Endothelial cell of umbilical vein (primary cell): ENCODE results near the gene FCER2. TPM values are rescaled to one million over a fixed set of nuclear protein-coding genes. Genes with fewer than 3 reads are reported as not detected.

Experiments
- BruUV-seq: library from RNA; stranded (reverse); fragments of 400-500 nt; replicated peaks from 2 replicates; lab custom pipeline; 2021; lab: Mats Ljungman, UMichigan
- CTCF ChIA-PET: fragments of 300-600, 350-600 bp; sonication (Branson Sonifier 250); formaldehyde crosslinking; loops from one replicate; lab custom pipeline; 2021; ENCODE audit warnings: antibody characterized with exemption, inconsistent platforms; lab: Charles Lee
- POLR2A ChIA-PET: fragments of 300-600, 350-600 bp; sonication (Branson Sonifier 250); formaldehyde crosslinking; loops from one replicate; lab custom pipeline; 2021; ENCODE audit warnings: antibody characterized with exemption, inconsistent platforms; lab: Charles Lee
- DNase-seq: peaks from one replicate; pipeline ENCODE4 v3.0.0-alpha.2; 2011; ENCODE audit warnings: low read depth, low spot score
- FAIRE-seq: peaks from 2 replicates; lab custom pipeline; 2011; peaks lifted over from hg19 to GRCh38; lab: Jason Lieb, UNC
- H2AFZ ChIP-seq: 2 replicates; pipeline ENCODE4 v1.6.0; 2012; ENCODE audit warnings: low read depth, low read length, control low read depth, inconsistent platforms
- H3K27ac ChIP-seq: 2 replicates; pipeline ENCODE4 v1.5.1; 2011; ENCODE audit warnings: low read depth, mild to moderate bottlenecking, control low read depth, low read length, moderate library complexity; ENCODE audit not compliant: insufficient read depth
- H3K27me3 ChIP-seq, 2 experiments: 2 replicates each; pipeline versions ENCODE4 v1.6.0 to v1.6.1; 2011; ENCODE audit warnings: low read length in 2 of 2, mixed read lengths in 1 of 2; ENCODE audit not compliant: control insufficient read depth in 2 of 2, insufficient read depth in 2 of 2
- H3K36me3 ChIP-seq, 2 experiments: 2 replicates in 1 of 2; 3 replicates in 1 of 2; pipeline ENCODE4 v1.5.1; 2011; ENCODE audit warnings: low read length in 2 of 2, mild to moderate bottlenecking in 1 of 2, moderate library complexity in 1 of 2; ENCODE audit not compliant: control insufficient read depth in 2 of 2, insufficient read depth in 2 of 2; ENCODE audit errors: extremely low read depth in 1 of 2
- H3K4me1 ChIP-seq: 3 replicates; pipeline ENCODE4 v1.5.1; 2011; ENCODE audit warnings: mild to moderate bottlenecking, low read length; ENCODE audit not compliant: control insufficient read depth, insufficient read depth; ENCODE audit errors: extremely low read depth
- H3K4me2 ChIP-seq: 2 replicates; pipeline ENCODE4 v1.6.1; 2011; ENCODE audit warnings: low read length, control low read depth, mixed read lengths; ENCODE audit not compliant: insufficient read depth
- H3K4me3 ChIP-seq, 3 experiments: fragments of 200-600 bp in 1 of 3; sonication (generic), shearing (Covaris generic) in 1 of 3; replicated peaks in 1 of 3; 2 replicates each; pipeline ENCODE4 v1.5.1; 2011 to 2016; ENCODE audit warnings: control low read depth in 3 of 3, low read length in 3 of 3, mild to moderate bottlenecking in 2 of 3, inconsistent platforms in 1 of 3, low read depth in 1 of 3, moderate library complexity in 1 of 3; ENCODE audit not compliant: insufficient read depth in 1 of 3
- H3K79me2 ChIP-seq: 2 replicates; pipeline ENCODE4 v1.6.0; 2012; ENCODE audit warnings: low read length, inconsistent platforms; ENCODE audit not compliant: control insufficient read depth, insufficient read depth
- H3K9ac ChIP-seq: replicated peaks from 2 replicates; pipeline ENCODE3; 2011; ENCODE audit warnings: low read length, control low read depth; ENCODE audit not compliant: insufficient read depth; ENCODE audit errors: extremely low read depth
- H3K9me1 ChIP-seq: replicated peaks from 3 replicates; pipeline ENCODE4 v1.6.0; 2011; ENCODE audit warnings: mild to moderate bottlenecking, low read length; ENCODE audit not compliant: control insufficient read depth, insufficient read depth; ENCODE audit errors: extremely low read depth
- H3K9me3 ChIP-seq: replicated peaks from 2 replicates; pipeline ENCODE4 v1.5.1; 2012; ENCODE audit warnings: low read length, inconsistent platforms; ENCODE audit not compliant: control insufficient read depth, insufficient read depth
- H4K20me1 ChIP-seq: replicated peaks from 2 replicates; pipeline ENCODE3; 2011; ENCODE audit warnings: mild to moderate bottlenecking, low read length; ENCODE audit not compliant: control insufficient read depth, insufficient read depth; ENCODE audit errors: extremely low read depth
- EZH2 ChIP-seq: IDR thresholded peaks from 2 replicates; pipeline ENCODE4 v1.6.1; 2012; ENCODE audit warnings: borderline replicate concordance, low read depth, mild to moderate bottlenecking, moderate library complexity, low read length, inconsistent platforms; ENCODE audit not compliant: severe bottlenecking
- FOS ChIP-seq: IDR thresholded peaks from 2 replicates; pipeline ENCODE4 v1.6.1; 2011; ENCODE audit warnings: mild to moderate bottlenecking, low read length, moderate library complexity, borderline replicate concordance; ENCODE audit not compliant: insufficient read depth
- GATA2 ChIP-seq: IDR thresholded peaks from 2 replicates; pipeline ENCODE4 v1.7.0; 2011; ENCODE audit warnings: low read depth, mild to moderate bottlenecking, moderate library complexity, mixed read lengths, low read length; ENCODE audit not compliant: insufficient read length, insufficient read depth
- JUN ChIP-seq: IDR thresholded peaks from 2 replicates; pipeline ENCODE4 v1.6.1; 2011; ENCODE audit warnings: borderline replicate concordance, low read depth; ENCODE audit not compliant: insufficient read length, insufficient read depth
- MYC ChIP-seq: IDR thresholded peaks from one replicate; pipeline ENCODE4 v1.6.1; 2011; ENCODE audit warnings: mild to moderate bottlenecking, low read depth, low read length
- POLR2A ChIP-seq: IDR thresholded peaks from 2 replicates; pipeline ENCODE4 v1.6.1; 2012; ENCODE audit warnings: low read depth, mild to moderate bottlenecking, control low read depth, low read length
- POLR2AphosphoS5 ChIP-seq: IDR thresholded peaks from 2 replicates; pipeline ENCODE4 v1.6.1; 2012; ENCODE audit warnings: low read depth, mild to moderate bottlenecking, control low read depth, low read length, moderate library complexity; ENCODE audit not compliant: insufficient read depth
- dilution Hi-C: fragments of 300-500 bp; cut with MboI; formaldehyde crosslinking; loops from one replicate; pipeline ENCODE4 v1.15.0; 2019; ENCODE audit warnings: low sequenced_read_pairs; ENCODE audit not compliant: extremely low pct_ligation_motif_present
- intact Hi-C: fragments of 100-400 bp; cut with micrococcal nuclease; formaldehyde crosslinking; loops from one replicate; pipeline ENCODE4 v1.10.0; 2022
- polyA plus RNA-seq, 4 experiments: library from polyadenylated mRNA; depleted of rRNA in 3 of 4; stranded (reverse) in 3 of 4; unstranded in 1 of 4; fragments of >200 nt; gene quantifications; 2 replicates each; pipeline versions ENCODE4 v1.2.1 to v1.2.3, GENCODE V29; 2011 to 2012; ENCODE audit warnings: missing spikeins in 1 of 4
- total RNA-seq: library from RNA; stranded (reverse); gene quantifications from 2 replicates; pipeline ENCODE4 v1.2.3, GENCODE V29; 2021
- TF ChIP-seq, protein P1 (sequence below): IDR thresholded peaks from 2 replicates; pipeline ENCODE4 v1.6.1; 2011; ENCODE audit not compliant: insufficient read depth, insufficient read length
- TF ChIP-seq, protein P2 (sequence below), 2 donors: IDR thresholded peaks; 1 replicate in 1 of 2; 2 replicates in 1 of 2; pipeline ENCODE4 v1.5.1; 2011; ENCODE audit warnings: low read length in 2 of 2, mild to moderate bottlenecking in 2 of 2, moderate library complexity in 2 of 2, control low read depth in 1 of 2, inconsistent platforms in 1 of 2, low read depth in 1 of 2; ENCODE audit not compliant: insufficient read depth in 1 of 2; ENCODE audit errors: extremely low read depth in 1 of 2

The FCER2 gene
- total and polyA plus RNA-seq, 2 donors (not counting 3 experiments of a cell fraction or from before 2014, with no cell fraction given): not detected

DNA sequence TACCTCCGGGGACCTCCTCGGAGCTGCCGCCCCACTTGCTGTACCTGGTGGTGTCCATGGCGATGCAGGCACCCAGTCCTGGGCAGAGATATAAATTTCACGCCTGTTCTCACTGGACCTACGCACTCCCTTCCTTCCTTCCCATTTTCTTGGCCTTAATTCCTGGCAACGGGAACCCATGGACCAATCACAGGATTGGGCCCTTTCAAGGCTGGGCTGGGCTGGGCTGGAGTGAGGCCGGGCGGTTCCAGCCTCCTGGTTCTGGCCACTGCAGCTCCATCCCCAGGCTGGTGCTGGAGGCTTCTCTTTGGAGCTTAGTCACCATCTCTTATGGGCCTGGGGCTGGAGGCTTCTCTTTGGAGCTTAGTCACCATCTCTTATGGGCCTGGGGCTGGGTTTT is 30.1 kb upstream of the FCER2 start, which contains the start of gene CLEC4G:
Gene CLEC4G, minus strand, starts transcription at position 66 of the 400 bp plus-strand sequence. Its CDS starts 8 bp downstream, at position 58.
- Histone ChIP-seq H3K9ac (no peak within 1 kb of the TSS), H3K27ac (no peak within 1 kb of the TSS), H4K20me1 (no peaks in the 10 kb centered on the region), H3K4me1 (no peaks in the 10 kb centered on the region), H2AFZ (no peak within 1 kb of the TSS), H3K9me3 (no peaks in the 10 kb centered on the region), H3K9me1 (no peaks in the 10 kb centered on the region), H3K27me3 (peaks cover 36 to 40% of the 10 kb centered on the region in 2 experiments), H3K79me2 (no peaks in the 10 kb centered on the region), H3K36me3 (no peaks in the 10 kb centered on the region), H3K4me2 (no peak within 1 kb of the TSS), H3K4me3 (no peak within 1 kb of the TSS)
- ChIA-PET CTCF (interaction anchor here (1.2 kb wide), 1 partner anchor 51 kb away, joined by 3 read pairs; the partner anchor contains the start of gene TRAPPC5), POLR2A (no interaction called here)
- TF ChIP-seq, protein P1, sequence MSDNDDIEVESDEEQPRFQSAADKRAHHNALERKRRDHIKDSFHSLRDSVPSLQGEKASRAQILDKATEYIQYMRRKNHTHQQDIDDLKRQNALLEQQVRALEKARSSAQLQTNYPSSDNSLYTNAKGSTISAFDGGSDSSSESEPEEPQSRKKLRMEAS: no peak
- TF ChIP-seq GATA2 (no peak), POLR2AphosphoS5 (no peak), FOS (no peak), EZH2 (no peak), JUN (no peak), MYC (no peak), POLR2A (no peak)
- TF ChIP-seq, protein P2, sequence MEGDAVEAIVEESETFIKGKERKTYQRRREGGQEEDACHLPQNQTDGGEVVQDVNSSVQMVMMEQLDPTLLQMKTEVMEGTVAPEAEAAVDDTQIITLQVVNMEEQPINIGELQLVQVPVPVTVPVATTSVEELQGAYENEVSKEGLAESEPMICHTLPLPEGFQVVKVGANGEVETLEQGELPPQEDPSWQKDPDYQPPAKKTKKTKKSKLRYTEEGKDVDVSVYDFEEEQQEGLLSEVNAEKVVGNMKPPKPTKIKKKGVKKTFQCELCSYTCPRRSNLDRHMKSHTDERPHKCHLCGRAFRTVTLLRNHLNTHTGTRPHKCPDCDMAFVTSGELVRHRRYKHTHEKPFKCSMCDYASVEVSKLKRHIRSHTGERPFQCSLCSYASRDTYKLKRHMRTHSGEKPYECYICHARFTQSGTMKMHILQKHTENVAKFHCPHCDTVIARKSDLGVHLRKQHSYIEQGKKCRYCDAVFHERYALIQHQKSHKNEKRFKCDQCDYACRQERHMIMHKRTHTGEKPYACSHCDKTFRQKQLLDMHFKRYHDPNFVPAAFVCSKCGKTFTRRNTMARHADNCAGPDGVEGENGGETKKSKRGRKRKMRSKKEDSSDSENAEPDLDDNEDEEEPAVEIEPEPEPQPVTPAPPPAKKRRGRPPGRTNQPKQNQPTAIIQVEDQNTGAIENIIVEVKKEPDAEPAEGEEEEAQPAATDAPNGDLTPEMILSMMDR (IDR thresholded peaks at IDR 0.05; ENCODE audit: extremely low read depth in 1 of 2, insufficient read depth in 1 of 2, low read depth in 1 of 2, low read length in 2 of 2): no peak
- FAIRE-seq (no peak), DNase-seq (no peak)
- intact Hi-C loops (no loop called here), dilution Hi-C loops (no loop called here)
- BruUV-seq: no TSS peak
